ENCODE data around the gene PFN1.
A peak's percentile ranks its signal among the peaks of the same experiment; 100 is the strongest.

The PFN1 gene

GRCh38 chr17:4895657-4896331, 52.5 kb downstream of the PFN1 start:
- peak; percentile 49 for DNase-seq

Measured in suppressor macrophage treated with lipopolysaccharide for 4 hours (primary cell).